ENCODE results near the gene TLR9.
"Not testable (repeated sequence)": the region's sequence is repeated elsewhere in the genome, so short reads cannot be mapped to it uniquely, and the experiment has no call there.

The TLR9 gene

DNA sequence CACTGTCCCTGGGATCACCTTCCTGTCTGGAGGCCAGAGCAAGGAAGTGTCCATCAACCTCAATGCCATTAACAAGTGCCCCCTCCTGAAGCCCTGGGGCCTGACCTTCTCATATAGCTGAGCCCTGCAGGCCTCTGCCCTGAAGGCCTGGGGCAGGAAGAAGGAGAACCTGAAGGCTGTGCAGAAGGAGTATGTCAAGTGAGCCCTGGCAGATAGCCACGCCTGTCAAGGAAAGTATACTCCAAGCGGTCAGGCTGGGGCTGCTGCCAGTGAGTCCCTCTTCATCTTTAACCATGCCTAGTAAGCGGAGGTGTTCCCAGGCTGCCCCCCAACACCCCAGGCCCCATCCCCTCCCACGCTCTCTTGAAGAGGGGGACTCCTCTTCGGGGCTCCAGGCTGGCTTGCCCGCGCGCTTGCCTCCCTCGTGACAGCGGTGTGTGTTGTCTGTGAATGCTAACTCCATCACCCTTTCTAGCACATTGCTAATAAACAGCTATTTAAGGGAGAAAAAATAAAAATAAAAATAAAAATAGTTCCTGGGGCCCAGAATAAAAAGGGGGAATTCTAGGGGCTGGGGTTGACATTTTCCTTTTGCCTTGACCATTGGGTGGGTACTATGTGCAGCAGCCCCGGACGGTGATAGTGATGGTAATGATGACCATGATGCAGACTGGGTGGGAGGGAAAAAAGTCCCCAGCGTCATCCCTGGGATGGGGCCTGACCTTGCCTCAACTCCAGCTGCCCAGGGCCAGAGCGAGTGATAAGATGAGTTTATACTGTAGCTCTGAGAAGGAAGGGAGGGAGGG is 30.8 kb downstream of the TLR9 start:
- DNase-seq (ENCODE audit: low spot score): no peak

DNA sequence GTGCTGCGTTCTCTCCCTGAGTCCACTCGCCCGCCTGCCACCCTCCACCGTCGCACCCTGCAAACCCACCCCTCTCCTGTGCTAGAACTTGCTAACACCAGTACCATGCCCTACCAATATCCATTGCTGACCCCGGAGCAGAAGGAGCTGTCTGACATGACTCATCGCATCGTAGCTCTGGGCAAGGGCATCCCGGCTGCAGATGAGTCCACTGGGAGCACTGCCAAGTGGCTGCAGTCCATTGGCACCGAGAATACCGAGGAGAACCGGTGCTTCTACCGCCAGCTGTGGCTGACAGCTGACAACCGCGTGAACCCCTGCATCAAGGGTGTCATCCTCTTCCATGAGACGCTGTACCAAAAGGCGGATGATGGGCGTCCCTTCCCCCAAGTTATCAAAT is 32.4 kb downstream of the TLR9 start:
- DNase-seq (ENCODE audit: low spot score): no peak

DNA sequence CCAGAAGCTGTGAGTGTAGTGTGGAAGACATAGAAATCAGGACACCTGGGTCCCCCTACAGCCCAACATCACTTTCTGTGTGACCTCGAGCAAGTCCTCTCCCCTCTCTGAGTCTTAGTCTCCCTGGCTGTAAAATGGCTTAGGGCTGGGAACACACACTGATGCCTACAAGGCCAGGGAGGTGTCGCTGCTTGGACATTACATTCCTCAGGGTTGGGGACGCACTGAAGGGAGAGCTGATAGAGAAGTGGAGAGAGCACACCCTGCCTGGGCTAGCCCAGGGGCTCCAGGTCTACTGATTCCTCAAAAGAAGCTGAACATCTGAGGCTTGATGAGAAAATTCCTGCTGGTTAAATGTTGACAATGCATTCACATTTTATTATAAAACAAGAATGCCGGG is 33.8 kb downstream of the TLR9 start:
- no peak for DNase-seq (ENCODE audit: low spot score)

- no peak for DNase-seq (ENCODE audit: low spot score)
Observed at GRCh38 chr3:52190294-52191074, 35.0 kb downstream of the TLR9 start.

DNA sequence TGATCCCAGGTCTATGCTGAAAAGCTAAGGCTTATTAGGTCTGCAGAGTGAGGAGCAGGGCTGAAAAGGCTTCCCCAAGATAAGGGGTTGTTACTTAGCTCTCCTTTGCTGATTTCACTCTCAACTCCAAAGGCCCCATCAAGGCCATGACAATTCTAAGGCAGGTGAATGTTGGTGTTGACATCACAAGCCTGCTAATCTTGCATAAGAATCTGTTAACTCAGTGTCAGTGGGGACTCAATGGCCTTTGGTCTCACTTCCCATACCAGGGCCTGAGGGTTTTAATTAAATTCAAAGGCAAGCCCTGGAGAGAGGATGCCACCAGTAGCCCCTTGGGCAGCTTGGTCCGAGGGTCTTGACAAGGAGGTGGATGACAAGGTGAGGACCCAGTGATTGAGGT is 36.9 kb downstream of the TLR9 start:
- no peak for DNase-seq (ENCODE audit: low spot score)

DNA sequence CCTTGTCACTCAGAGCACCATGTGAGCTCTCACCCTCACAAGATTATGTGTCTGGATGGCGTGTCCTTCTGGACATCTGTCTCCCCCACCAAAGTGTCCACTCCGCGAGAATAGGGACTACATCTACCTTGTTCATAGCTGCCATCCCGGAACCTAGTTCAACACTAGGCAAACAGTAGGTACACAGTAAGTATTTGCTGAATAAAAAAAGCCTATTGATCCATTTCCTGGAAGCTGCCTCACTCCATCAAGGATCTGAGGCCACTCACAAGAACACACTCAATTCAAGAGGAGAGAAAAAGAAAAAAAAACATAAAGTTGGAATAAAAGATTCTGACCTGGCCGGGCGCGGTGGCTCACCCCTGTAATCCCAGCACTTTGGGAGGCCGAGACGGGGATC is 38.7 kb downstream of the TLR9 start:
- no peak for DNase-seq (ENCODE audit: low spot score)

- no peak for DNase-seq (ENCODE audit: low spot score)
Observed at GRCh38 chr3:52185837-52186236, 39.6 kb downstream of the TLR9 start.

GRCh38 chr3:52185311-52185710 is 40.1 kb downstream of the TLR9 start:
- DNase-seq (ENCODE audit: low spot score): no peak

- no peak for DNase-seq (ENCODE audit: low spot score)
Observed at GRCh38 chr3:52184690-52185089, 40.8 kb downstream of the TLR9 start.

DNA sequence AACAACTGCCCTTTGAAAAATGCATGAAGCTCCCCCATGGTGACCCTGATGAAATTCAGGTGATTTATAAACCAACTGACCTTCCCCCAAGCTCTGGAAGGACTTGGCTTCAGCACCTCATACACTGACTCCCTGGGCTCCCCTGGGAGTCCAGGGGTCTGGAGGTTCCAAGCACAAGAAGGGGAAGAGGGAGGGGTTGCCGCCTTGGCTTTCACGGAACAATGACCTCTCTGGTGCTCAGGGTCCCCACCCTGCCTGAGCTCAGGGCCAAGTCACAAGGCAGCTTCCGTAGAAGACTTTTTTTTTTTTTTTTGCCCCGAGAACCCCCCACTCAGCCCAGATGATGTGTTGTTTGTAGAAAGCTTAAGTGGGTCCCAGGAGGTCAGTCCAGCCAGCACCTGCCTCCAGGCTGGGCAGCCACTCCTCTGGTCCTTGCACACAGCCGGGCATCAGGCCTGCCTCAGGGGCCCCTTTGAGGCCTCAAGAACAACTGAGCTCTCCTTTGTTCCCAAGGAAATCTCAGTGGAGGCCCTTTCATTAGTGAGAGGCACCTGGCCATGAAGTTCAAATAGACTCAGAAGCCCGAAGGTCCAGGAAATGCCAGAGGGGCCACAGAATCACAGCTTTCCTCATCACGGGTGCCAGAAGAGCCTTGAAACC is 41.5 kb downstream of the TLR9 start:
- DNase-seq (ENCODE audit: low spot score): no peak

GRCh38 chr3:52182691-52183090 is 42.8 kb downstream of the TLR9 start:
- no peak for DNase-seq (ENCODE audit: low spot score)

- DNase-seq (ENCODE audit: low spot score): no peak
Observed at GRCh38 chr3:52182196-52182595, 43.2 kb downstream of the TLR9 start.

GRCh38 chr3:52181543-52181942 is 43.9 kb downstream of the TLR9 start:
- no peak for DNase-seq (ENCODE audit: low spot score)

DNA sequence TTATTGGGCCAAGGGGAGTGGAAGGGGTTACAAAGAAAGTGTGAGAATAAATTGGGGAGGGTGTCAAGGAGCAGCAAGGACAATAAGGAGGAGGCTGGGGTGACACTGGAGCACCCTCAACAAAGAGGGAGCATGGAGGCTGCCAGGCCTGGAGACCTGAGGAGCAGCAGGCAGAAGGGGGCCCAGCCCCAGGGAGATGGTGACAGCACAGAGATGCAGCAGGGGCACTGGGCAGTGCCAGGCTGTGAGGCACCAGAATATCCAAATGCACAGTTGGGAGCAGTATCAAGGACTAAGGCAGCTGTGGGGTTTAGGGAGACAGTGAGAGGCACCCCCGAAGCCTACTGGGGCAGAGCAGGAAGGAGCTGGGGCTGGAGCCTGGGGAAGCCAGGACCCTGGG is 46.9 kb downstream of the TLR9 start:
- no peak for DNase-seq (ENCODE audit: low spot score)

- DNase-seq (ENCODE audit: low spot score): not testable (repeated sequence)
Observed at GRCh38 chr3:52178126-52178525, 47.3 kb downstream of the TLR9 start.

- DNase-seq (ENCODE audit: low spot score): no peak
Observed at GRCh38 chr3:52177701-52178042, 47.8 kb downstream of the TLR9 start.

- DNase-seq (ENCODE audit: low spot score): no peak
Observed at GRCh38 chr3:52176951-52177700, 48.3 kb downstream of the TLR9 start.

DNA sequence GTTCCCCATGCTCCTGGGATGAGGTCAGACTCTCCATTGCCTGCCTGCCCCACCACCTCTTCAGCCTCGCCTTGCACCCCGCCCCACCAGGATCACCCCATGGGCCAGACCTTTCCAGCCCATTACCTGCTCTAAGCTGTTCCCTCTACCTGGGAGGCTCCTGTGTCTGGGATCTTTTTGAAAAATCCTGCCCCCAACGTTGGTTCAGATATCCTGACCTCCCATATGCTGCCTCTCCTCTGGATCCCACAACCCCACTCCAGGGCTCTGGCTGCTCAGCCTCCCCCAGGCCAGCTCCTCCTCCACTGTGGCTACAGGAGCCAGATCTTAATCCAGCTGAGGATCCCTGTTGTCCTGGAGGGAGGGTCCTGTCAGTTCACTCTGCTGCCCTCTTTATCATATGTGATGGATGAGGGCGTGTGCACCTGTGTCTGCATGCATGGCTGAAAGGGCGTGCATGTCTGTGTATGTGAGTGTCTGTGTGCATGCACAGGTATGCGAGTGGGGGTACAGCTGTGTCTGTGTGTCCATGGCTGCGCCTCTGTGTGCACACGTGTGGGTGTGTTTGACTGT is 49.2 kb downstream of the TLR9 start:
- DNase-seq (ENCODE audit: low spot score): no peak

- DNase-seq (ENCODE audit: low spot score): no peak
Observed at GRCh38 chr3:52175416-52176179, 49.8 kb downstream of the TLR9 start.

GRCh38 chr3:52174896-52175295 is 50.5 kb downstream of the TLR9 start:
- no peak for DNase-seq (ENCODE audit: low spot score)

DNA sequence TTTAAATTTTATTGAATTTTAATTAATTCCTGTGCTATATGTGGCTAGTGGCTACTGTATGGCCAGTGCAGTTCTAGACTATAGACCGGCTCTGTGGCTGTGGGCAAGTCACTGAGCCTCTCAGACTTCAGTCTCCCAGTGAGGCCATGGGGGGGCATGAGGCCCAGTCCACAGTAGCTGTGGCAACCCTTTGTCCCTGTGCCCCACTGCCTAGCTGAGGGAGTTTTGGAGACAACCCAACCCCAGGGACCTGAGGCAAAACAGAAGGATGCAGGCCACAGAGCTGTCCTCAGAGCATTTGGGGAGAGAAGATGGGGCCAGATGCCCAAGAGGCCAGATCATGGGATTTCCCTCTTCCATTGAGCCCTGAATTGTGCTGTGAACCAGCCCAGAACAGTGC is 52.3 kb downstream of the TLR9 start:
- DNase-seq (ENCODE audit: low spot score): no peak

Measured in LoVo (cell line).